GM19372 (cell line): ENCODE data around the gene ALCAM.

Source experiments
- ATAC-seq: cut with Tn5 transposase; IDR thresholded peaks from one replicate; pipeline ENCODE4 v1.9.1; 2021; ENCODE audit warnings: mild to moderate bottlenecking, low read depth, moderate library complexity; ENCODE audit not compliant: unreplicated experiment

ALCAM gene

GRCh38 chr3:105518203-105518602, 151.5 kb downstream of the ALCAM start:
- ATAC-seq = peak; percentile 40

DNA sequence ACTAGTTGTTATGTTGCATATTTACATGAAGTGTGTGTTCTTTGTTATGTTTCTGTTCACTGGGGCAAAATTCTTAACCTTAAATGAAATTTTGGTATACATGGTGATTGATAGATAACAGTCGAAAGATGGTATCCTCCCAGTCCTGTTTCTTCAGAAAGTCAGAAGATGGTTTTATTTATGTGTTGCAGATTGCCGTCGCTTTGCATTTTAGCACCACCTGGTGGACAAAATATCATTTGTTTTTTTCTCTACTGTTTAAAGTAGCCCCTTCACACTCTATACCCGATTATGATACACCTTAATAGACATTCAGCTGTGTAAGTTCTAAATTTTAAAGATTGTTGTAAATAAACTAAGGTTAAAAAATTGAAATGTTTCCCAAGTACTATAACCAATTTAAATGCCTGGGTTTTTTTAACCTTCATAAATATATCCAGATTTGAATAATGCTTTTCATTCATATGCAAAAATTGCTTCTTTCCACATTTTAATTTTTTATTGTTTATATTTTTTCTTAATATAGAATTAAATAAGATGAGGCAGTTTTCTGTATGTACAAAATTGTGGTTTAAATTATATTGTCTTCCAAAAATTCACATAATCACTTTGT, 152.2 kb downstream of the ALCAM start:
- peak; percentile 91 for ATAC-seq

- ATAC-seq = no peak
Measured at GRCh38 chr3:105521770-105522169, 155.1 kb downstream of the ALCAM start.

GRCh38 chr3:105523501-105523900, 156.8 kb downstream of the ALCAM start:
- ATAC-seq = no peak

DNA sequence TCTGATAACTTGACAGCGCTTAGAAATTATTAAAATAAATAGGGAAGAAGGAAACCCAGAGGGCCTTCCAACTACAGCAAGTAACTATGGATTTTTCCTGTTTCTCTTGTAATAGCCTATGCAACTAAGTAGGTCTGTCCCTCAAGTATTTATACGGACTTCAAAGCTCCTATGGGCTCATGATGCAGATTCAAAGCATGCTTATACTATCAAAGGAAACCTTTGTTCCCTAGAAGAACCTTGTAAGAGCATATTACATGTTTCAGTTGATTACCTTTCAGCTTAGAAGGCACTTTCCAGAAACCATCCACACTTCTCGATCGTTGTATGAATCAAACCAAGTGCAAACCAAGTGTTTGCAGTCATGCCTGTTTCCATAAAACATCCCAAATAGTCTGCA, 158.8 kb downstream of the ALCAM start:
- no peak for ATAC-seq

- ATAC-seq = no peak
Measured at GRCh38 chr3:105526360-105527111, 159.8 kb downstream of the ALCAM start.

DNA sequence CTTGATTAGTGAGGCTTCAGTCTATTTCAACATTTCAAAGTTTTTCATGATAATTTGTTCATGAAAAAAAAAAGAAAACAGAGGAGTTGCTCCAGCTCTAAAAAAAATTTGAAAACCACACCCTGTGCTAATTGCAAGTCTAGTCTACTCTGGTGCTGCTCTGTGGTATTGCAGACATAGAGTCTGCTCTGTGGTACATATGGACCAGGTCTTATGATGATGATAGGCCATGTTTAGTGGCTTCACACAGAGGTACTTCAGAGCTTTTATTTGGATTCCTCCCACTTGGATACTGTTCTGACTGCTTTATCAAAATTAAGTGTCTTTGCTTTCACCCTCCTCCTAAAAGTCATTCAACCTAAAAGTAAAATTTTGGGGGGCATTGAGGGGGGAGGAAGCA, 160.8 kb downstream of the ALCAM start:
- no peak for ATAC-seq

- ATAC-seq = no peak
Measured at GRCh38 chr3:105527949-105528348, 161.2 kb downstream of the ALCAM start.

- no peak for ATAC-seq
Measured at GRCh38 chr3:105528955-105529354, 162.2 kb downstream of the ALCAM start.

DNA sequence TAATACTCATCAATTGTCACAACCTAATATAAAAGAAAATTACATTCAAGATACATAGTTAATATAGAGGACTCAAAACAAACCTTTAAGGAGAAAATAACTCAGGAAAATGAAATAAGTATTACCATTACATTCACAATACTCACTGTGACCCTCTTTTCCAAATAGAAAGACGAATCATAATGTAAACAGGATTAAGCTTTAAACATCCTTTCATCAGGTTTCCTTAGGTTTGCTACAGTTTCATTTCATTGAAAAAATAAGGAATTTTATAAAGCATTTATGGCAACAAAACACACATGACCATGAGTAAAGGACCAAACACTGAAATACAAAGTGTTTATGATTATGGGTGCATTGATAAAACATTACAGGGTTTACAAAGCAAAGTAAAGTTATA, 162.7 kb downstream of the ALCAM start:
- ATAC-seq = no peak

DNA sequence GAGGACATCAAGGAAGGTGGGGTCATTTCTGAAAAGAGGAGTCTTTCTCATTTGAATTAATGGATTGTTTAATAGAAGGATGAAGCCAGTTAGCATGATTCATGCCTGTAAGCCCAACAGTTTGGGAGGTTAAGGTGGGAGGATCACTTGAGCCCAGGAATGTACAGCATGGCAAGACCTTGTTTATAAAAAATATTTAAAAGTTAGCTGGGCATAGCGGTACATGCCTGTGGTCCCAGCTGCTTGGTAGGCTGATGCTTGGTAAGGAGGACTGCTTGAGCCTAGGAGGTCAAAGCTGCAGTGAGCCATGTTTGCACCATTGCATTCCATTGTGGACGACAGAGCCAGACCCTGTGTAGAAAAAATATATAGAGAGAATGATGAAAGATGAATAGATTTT, 165.5 kb downstream of the ALCAM start:
- no peak for ATAC-seq

DNA sequence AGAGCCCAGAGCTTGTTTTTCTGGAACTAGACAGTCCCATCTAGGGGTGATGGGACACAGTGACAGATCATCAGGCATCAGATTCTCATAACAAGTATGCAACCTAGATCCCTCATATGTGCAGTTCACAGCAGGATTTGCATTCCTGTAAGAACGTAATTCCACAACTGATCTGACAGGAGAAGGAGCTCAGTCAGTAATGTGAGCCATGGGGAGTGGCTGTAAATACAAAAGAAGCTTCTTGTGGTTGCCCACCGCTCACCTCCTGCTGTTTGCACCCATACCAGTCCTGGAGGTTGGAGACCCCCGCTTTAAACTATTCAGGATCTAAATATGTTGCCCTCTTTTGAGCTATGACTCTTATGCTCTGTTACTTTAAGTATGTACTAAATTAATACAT, 167.3 kb downstream of the ALCAM start:
- no peak for ATAC-seq

DNA sequence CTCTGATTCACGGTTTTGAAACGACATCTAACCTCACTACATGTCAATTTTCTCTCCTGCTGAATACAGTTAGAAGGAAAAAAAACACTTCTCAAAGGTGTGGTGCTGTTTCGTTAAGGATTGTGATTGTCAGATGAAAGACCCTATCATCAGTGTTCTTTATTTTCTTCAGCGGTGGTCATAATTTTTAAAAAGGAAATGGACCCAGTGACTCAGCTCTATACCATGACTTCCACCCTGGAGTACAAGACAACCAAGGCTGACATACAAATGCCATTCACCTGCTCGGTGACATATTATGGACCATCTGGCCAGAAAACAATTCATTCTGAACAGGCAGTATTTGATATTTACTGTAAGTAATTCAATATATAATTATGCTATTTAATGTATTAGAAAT, 167.8 kb downstream of the ALCAM start:
- no peak for ATAC-seq

- no peak for ATAC-seq
Measured at GRCh38 chr3:105537371-105538080, 170.8 kb downstream of the ALCAM start.

GRCh38 chr3:105538483-105538882, 171.8 kb downstream of the ALCAM start:
- ATAC-seq = no peak

DNA sequence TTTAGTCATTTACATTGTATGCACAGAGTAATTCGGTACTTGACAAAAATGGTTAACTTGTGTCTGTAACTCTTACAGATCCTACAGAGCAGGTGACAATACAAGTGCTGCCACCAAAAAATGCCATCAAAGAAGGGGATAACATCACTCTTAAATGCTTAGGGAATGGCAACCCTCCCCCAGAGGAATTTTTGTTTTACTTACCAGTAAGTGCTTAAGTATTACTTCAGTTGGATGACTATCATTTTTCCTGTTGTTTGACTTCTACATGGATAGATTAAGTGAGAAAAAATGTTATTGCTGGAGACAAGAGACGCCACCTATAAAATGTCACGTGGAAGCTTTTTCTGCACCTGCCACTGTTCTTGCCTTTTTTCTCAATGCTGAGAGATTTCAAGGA, 173.2 kb downstream of the ALCAM start:
- ATAC-seq = no peak

- no peak for ATAC-seq
Measured at GRCh38 chr3:105542282-105543019, 175.7 kb downstream of the ALCAM start.

- no peak for ATAC-seq
Measured at GRCh38 chr3:105545051-105545450, 178.3 kb downstream of the ALCAM start.

DNA sequence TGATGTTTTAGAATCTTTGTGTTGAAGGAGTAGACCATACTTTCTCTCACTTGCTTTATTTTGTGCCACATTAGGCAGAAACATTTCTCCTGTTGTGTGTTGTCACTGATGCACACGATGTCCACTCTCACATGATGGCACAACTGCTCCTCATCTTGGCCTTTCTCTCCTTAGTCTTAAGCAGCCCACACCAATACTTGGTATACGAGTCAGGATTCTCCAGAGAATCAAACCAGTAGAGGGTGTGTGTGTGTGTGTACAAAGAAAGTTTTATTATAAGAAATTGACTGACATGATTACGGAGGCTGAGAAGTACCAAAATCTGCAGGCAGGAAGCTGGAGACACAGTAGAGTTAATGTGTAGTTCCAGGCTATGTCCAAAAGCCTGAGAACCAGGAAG, 187.1 kb downstream of the ALCAM start:
- ATAC-seq = no peak

GRCh38 chr3:105555206-105555605, 188.5 kb downstream of the ALCAM start:
- ATAC-seq = no peak

DNA sequence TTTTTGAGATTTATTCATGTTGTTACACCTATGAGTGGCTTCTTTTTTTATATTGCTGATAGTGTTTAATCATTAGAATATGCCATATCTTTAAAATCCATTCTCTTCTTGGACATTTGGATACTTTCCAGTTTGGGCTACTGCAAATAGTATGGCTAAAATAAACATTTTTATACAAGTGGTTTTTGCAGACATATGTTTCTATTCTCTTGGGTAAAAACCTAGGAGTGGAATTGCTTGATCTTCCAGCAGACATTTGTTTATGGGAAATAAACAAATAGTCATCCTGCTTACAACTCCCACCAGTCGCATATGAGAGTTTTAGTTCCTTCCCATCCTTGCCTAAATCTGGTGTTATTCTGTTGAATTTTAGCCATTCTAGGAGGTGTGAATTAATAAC, 193.1 kb downstream of the ALCAM start:
- no peak for ATAC-seq
